IMR-90 (cell line): ENCODE data around the gene GLG1. TPM values are rescaled to one million over a fixed set of nuclear protein-coding genes. Genes with fewer than 3 reads are reported as not detected.
"Not testable (repeated sequence)": the region's sequence is repeated elsewhere in the genome, so short reads cannot be mapped to it uniquely, and the experiment has no call there.

Experiments
- ATAC-seq: fragments of 200-7000 bp; cut with Tn5 transposase; 2 replicates; pipeline ENCODE4 v1.9.1; 2020; ENCODE audit warnings: low read depth, mild to moderate bottlenecking, moderate library complexity
- BruUV-seq: library from RNA; stranded (reverse); fragments of 400-500 nt; replicated peaks from 2 replicates; lab custom pipeline; 2021; lab: Mats Ljungman, UMichigan
- CTCF ChIA-PET: fragments of 300-600 bp; formaldehyde crosslinking; extraction: SDS; loops from one replicate; lab custom pipeline; 2021; ENCODE audit warnings: antibody characterized with exemption; lab: Yijun Ruan, JAX
- POLR2A ChIA-PET: fragments of 300-600 bp; sonication (Branson Sonifier 250); formaldehyde crosslinking; loops from one replicate; lab custom pipeline; 2022; ENCODE audit warnings: antibody characterized with exemption; ENCODE audit not compliant: unreplicated experiment; lab: Charles Lee
- DNase-seq: peaks from one replicate; pipeline ENCODE4 v3.0.0; 2013
- H2AFZ ChIP-seq: replicated peaks from 2 replicates; pipeline ENCODE3; 2013; ENCODE audit warnings: low read length, mild to moderate bottlenecking; ENCODE audit not compliant: poor library complexity
- H2AK5ac ChIP-seq: 2 replicates; pipeline ENCODE4 v1.6.1; 2013; ENCODE audit warnings: low read depth, low read length, inconsistent platforms
- H2AK9ac ChIP-seq: replicated peaks from 2 replicates; pipeline ENCODE3; 2013; ENCODE audit warnings: mild to moderate bottlenecking, low read depth, low read length, moderate library complexity; ENCODE audit not compliant: poor library complexity
- H2BK120ac ChIP-seq: 2 replicates; pipeline ENCODE4 v1.6.1; 2013; ENCODE audit warnings: low read depth, low read length, inconsistent platforms
- H2BK15ac ChIP-seq: 3 replicates; pipeline ENCODE4 v1.6.1; 2013; ENCODE audit warnings: low read depth, low read length, inconsistent platforms
- H2BK20ac ChIP-seq: 2 replicates; pipeline ENCODE4 v1.6.1; 2013; ENCODE audit warnings: low read depth, mild to moderate bottlenecking, inconsistent platforms, low read length, moderate library complexity
- H2BK5ac ChIP-seq: 2 replicates; pipeline ENCODE4 v1.6.1; 2013; ENCODE audit warnings: mild to moderate bottlenecking, low read depth, low read length, inconsistent platforms; ENCODE audit not compliant: poor library complexity, severe bottlenecking
- H3K14ac ChIP-seq: replicated peaks from 2 replicates; pipeline ENCODE4 v1.6.1; 2013; ENCODE audit warnings: low read depth, low read length, inconsistent platforms
- H3K18ac ChIP-seq: 2 replicates; pipeline ENCODE4 v1.6.1; 2013; ENCODE audit warnings: low read depth, low read length, control low read depth
- H3K23ac ChIP-seq: 2 replicates; pipeline ENCODE4 v1.6.1; 2013; ENCODE audit warnings: low read depth, low read length, inconsistent platforms
- H3K27ac ChIP-seq: 2 replicates; pipeline ENCODE4 v1.5.1; 2013; ENCODE audit warnings: mild to moderate bottlenecking, control low read depth, low read length; ENCODE audit not compliant: insufficient read depth
- H3K27me3 ChIP-seq: 2 replicates; pipeline ENCODE4 v1.6.1; 2013; ENCODE audit warnings: low read length; ENCODE audit not compliant: control insufficient read depth, insufficient read depth
- H3K36me3 ChIP-seq: 2 replicates; pipeline ENCODE4 v1.6.1; 2013; ENCODE audit warnings: low read length, mixed read lengths; ENCODE audit not compliant: control insufficient read depth, insufficient read depth
- H3K4ac ChIP-seq: 2 replicates; pipeline ENCODE4 v1.6.1; 2013; ENCODE audit warnings: low read depth, low read length, inconsistent platforms
- H3K4me1 ChIP-seq: 2 replicates; pipeline ENCODE4 v1.6.1; 2013; ENCODE audit warnings: low read length, mixed read lengths; ENCODE audit not compliant: control insufficient read depth, insufficient read depth
- H3K4me2 ChIP-seq: 2 replicates; pipeline ENCODE4 v1.6.1; 2013; ENCODE audit warnings: low read depth, mild to moderate bottlenecking, control low read depth, low read length, moderate library complexity
- H3K4me3 ChIP-seq: 2 replicates; pipeline ENCODE4 v1.5.1; 2013; ENCODE audit warnings: low read depth, mild to moderate bottlenecking, control low read depth, low read length, moderate library complexity; ENCODE audit not compliant: insufficient read depth
- H3K56ac ChIP-seq: 2 replicates; pipeline ENCODE4 v1.6.1; 2013; ENCODE audit warnings: low read length, inconsistent platforms; ENCODE audit not compliant: insufficient read depth; ENCODE audit errors: extremely low read depth
- H3K79me1 ChIP-seq, 2 experiments: 2 replicates each; pipeline ENCODE4 v1.6.1; 2013; ENCODE audit warnings: low read length in 2 of 2, inconsistent platforms in 1 of 2, low read depth in 1 of 2
- H3K9ac ChIP-seq: 2 replicates; pipeline ENCODE4 v1.6.1; 2013; ENCODE audit warnings: low read depth, low read length, control low read depth
- H3K9me1 ChIP-seq: 2 replicates; pipeline ENCODE4 v1.6.1; 2013; ENCODE audit warnings: low read length, inconsistent platforms; ENCODE audit not compliant: insufficient read depth
- H3K9me3 ChIP-seq: 2 replicates; pipeline ENCODE4 v1.6.1; 2013; ENCODE audit warnings: low read length; ENCODE audit not compliant: control insufficient read depth, insufficient read depth
- H4K20me1 ChIP-seq: 2 replicates; pipeline ENCODE4 v1.6.1; 2013; ENCODE audit warnings: low read length, inconsistent platforms; ENCODE audit not compliant: insufficient read depth
- H4K5ac ChIP-seq: 2 replicates; pipeline ENCODE4 v1.6.1; 2013; ENCODE audit warnings: mild to moderate bottlenecking, low read depth, low read length, control low read depth
- H4K8ac ChIP-seq, 2 experiments: 2 replicates each; pipeline ENCODE4 v1.6.1; 2013; ENCODE audit warnings: low read depth in 2 of 2, low read length in 2 of 2, control low read depth in 1 of 2, inconsistent platforms in 1 of 2
- H4K91ac ChIP-seq: 2 replicates; pipeline ENCODE4 v1.6.1; 2013; ENCODE audit warnings: low read depth, low read length, inconsistent platforms; ENCODE audit not compliant: insufficient read depth
- WGBS, 2 experiments: methylation state at CpG; one replicate each; pipeline versions ENCODE4 v1.1.5 to v1.1.7; 2013; ENCODE audit warnings: missing lambda C conversion rate in 2 of 2; ENCODE audit not compliant: insufficient read length in 1 of 2; ENCODE audit errors: extremely low coverage in 2 of 2; 5-methylcytosine and 5-hydroxymethylcytosine counted together
- dilution Hi-C: fragments of 300-500 bp; cut with HindIII; formaldehyde crosslinking; loops from one replicate; pipeline ENCODE4 v1.14.3; 2018; ENCODE audit warnings: low sequenced_read_pairs; ENCODE audit not compliant: unreplicated experiment
- in situ Hi-C: fragments of 300-500 bp; cut with MboI; formaldehyde crosslinking; loops from 3 replicates; pipeline ENCODE4 v1.14.3; 2019; ENCODE audit warnings: low sequenced_read_pairs, inconsistent platforms, mixed read lengths
- intact Hi-C: fragments of 100-400 bp; cut with micrococcal nuclease; formaldehyde crosslinking; loops from 2 replicates; pipeline ENCODE4 v1.10.0; 2022
- polyA plus RNA-seq, 3 experiments: library from polyadenylated mRNA; depleted of rRNA; stranded (reverse); fragments of >200 nt; gene quantifications; 2 replicates each; pipeline ENCODE4 v1.2.3, GENCODE V29; 2012; ENCODE audit warnings: low replicate concordance in 1 of 3
- total RNA-seq: library from RNA; depleted of rRNA; stranded (reverse); fragments of >200 nt; gene quantifications from 2 replicates; pipeline ENCODE4 v1.2.3, GENCODE V29; 2012

GLG1 gene
- total and polyA plus RNA-seq, 2 of the 4 experiments (the other 2 are of a cell fraction): 91.0 to 107 TPM

- H2AK9ac ChIP-seq, H2AFZ ChIP-seq, DNase-seq, H3K4ac ChIP-seq, H2BK20ac ChIP-seq, H3K9me3 ChIP-seq, H2BK5ac ChIP-seq, H3K14ac ChIP-seq, H4K5ac ChIP-seq, dilution Hi-C loops, H3K4me1 ChIP-seq, intact Hi-C loops, ATAC-seq, H3K4me3 ChIP-seq, H3K79me1 ChIP-seq, H2BK120ac ChIP-seq, H2AK5ac ChIP-seq, H3K27ac ChIP-seq, H3K4me2 ChIP-seq, H3K18ac ChIP-seq, H3K9me1 ChIP-seq, H3K56ac ChIP-seq, H2BK15ac ChIP-seq, H3K23ac ChIP-seq, H3K9ac ChIP-seq, H3K36me3 ChIP-seq, H4K91ac ChIP-seq, BruUV-seq, H4K8ac ChIP-seq, in situ Hi-C loops, H3K27me3 ChIP-seq, CTCF ChIA-PET, POLR2A ChIA-PET, H4K20me1 ChIP-seq: not testable (repeated sequence)
- WGBS, 2 experiments: no CpG with 5 or more reads among the region's 18 CpGs
Observed at GRCh38 chr16:74410057-74410957, 196.6 kb downstream of the GLG1 start.

DNA sequence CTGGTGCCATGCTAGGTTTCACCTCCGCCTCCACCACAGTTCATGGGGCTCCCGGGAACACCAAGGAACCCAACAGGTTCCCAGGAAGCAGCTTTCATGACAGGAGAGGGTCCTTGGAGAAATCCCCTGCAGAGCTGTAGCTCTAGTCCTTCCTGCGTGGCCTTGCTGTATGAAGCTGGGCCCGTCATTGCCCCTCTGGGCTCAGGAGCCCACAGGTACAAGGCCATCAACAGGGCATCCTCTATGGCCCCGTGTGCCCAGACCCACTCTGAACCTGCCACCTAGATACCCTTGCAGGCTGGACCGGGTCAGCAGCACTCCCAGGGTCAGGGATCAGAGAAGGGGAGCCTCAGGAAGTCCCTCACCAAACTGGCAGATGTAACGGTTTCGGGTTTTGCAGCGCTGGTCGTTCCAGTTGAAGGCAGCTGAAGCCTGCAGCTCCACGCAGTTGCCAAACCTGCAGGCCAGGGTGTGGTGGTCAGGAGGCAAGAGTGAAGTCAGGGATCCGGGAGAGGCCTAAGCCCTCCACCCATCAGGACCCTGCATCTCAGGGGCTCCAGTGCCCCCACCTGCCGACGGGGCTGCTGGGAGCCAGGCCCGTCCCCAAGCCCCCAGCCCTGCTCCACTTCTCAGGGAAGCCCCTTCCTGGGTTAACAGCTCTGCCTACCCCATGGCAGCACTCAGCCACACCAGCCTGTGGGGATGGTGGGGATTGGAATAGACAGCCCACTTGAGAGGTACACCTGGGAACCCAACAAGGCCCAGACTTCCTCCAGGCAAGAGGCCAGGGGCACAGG is 197.5 kb downstream of the GLG1 start:
- H2BK120ac ChIP-seq, H3K4me2 ChIP-seq, H4K20me1 ChIP-seq, H3K18ac ChIP-seq, H3K27me3 ChIP-seq, H3K79me1 ChIP-seq, H3K9me1 ChIP-seq, H3K4ac ChIP-seq, BruUV-seq, H2AK5ac ChIP-seq, H3K9me3 ChIP-seq, H4K8ac ChIP-seq, intact Hi-C loops, H3K9ac ChIP-seq, H3K23ac ChIP-seq, H2BK5ac ChIP-seq, DNase-seq, H2BK20ac ChIP-seq, H4K91ac ChIP-seq, H3K14ac ChIP-seq, POLR2A ChIA-PET, in situ Hi-C loops, CTCF ChIA-PET, H3K4me3 ChIP-seq, H3K36me3 ChIP-seq, H4K5ac ChIP-seq, ATAC-seq, dilution Hi-C loops, H3K56ac ChIP-seq, H3K27ac ChIP-seq, H3K4me1 ChIP-seq, H2AFZ ChIP-seq, H2AK9ac ChIP-seq, H2BK15ac ChIP-seq: not testable (repeated sequence)
- WGBS, 2 experiments: no CpG with 5 or more reads among the region's 15 CpGs
